ENCODE data around the gene BAZ2B.
A peak's percentile ranks its signal among the peaks of the same experiment; 100 is the strongest.

Gene BAZ2B

DNA sequence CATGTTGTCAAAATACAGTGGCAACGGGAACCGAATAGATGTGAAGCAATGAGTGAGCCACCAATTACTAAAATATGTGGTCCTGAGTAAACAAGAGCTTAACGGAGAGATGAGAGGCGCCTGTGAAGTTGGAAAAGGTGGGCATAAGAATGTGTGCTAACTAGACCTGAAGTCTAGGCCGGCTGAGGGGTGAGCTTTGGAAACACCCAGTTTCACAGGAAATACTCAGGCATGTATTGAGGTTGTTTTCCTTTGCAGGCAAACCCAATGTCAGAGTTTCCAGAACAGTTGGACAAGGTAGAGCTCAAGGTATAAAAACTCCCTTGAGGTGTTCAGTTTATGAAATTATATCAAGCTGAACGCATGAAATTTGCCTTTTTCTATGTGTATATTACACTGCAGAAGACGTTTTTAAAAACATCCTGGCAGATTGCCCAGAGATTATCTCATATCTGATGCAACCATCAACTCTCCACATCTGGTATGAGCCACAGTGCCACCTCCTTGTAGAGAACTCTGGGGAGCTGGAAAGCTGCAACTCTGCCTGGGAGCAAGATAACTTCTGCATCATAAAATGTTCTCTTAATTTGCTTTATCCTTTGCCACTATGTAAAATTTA is 325.9 kb downstream of the BAZ2B start:
- Histone ChIP-seq H3K27me3 (replicated peaks; ENCODE audit: insufficient read depth, low read length) (no peaks in the 10 kb centered on the region), H3K4me3 (ENCODE audit: low read length) (0 out of 2 replicates have a peak overlapping the region, but pooled peaks have one; percentile 5), H3K36me3 (replicated peaks; ENCODE audit: insufficient read depth, low read length) (no peaks in the 10 kb centered on the region), H3F3A (ENCODE audit: insufficient read depth, low read length) (peaks cover 3% of the 10 kb centered on the region), H4K20me1 (ENCODE audit: insufficient read depth, low read length) (no peaks in the 10 kb centered on the region), H3K79me2 (ENCODE audit: low read length) (peaks cover 10% of the 10 kb centered on the region), H3K9me2 (replicated peaks; ENCODE audit: insufficient read depth, low read length) (no peaks in the 10 kb centered on the region), H2AFZ (ENCODE audit: low read length) (peak overlapping the region; percentile 50; the same call in 1 of the 2 replicates), H3K9ac (ENCODE audit: low read length) (no peak overlapping the region), H3K4me2 (ENCODE audit: low read depth, low read length) (peak overlapping the region; percentile 49; the same call in 1 of the 2 replicates), H3K4me1 (ENCODE audit: low read length) (peaks cover 21% of the 10 kb centered on the region), H3K9me3 (replicated peaks; ENCODE audit: insufficient read depth, low read length) (no peaks in the 10 kb centered on the region), H3K27ac (ENCODE audit: low read length) (peak overlapping the region; percentile 11; the same call in 1 of the 2 replicates)
- DNase-seq: peak; percentile 53
- TF ChIP-seq EZH2 (optimal IDR thresholded peaks at IDR 0.05; ENCODE audit: low read depth, low read length) (no peak), CTCF (IDR thresholded peaks at IDR 0.05; ENCODE audit: low read length) (no peak), EZH2phosphoT487 (IDR thresholded peaks at IDR 0.05; ENCODE audit: low read length) (no peak)

DNA sequence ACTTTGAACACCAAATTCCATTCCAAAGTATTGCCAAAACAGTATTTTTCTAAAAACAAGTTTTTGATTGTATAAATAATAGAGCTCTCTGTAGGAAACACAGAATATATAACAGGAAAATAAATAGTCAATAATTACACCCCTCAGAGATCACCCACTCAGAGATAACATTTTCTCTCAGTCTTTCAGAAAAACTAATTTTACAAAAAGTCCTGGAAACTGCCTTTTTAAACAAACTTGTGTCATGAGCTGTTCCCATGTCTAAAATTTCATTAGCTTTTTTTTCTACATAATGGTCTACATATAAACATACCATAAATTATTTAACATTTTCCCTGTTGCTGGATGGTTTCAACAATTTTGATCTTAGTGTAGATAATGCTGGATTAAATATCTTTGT is 328.6 kb downstream of the BAZ2B start:
- no peak for DNase-seq
- peaks cover 22% of the 10 kb centered on the region for H3K4me1 ChIP-seq (ENCODE audit: low read length)
- H3K4me3 ChIP-seq (ENCODE audit: low read length): no peak overlapping the region
- no peaks in the 10 kb centered on the region for H3K9me2 ChIP-seq (replicated peaks; ENCODE audit: insufficient read depth, low read length)
- peaks cover 3% of the 10 kb centered on the region for H3F3A ChIP-seq (ENCODE audit: insufficient read depth, low read length)
- no peaks in the 10 kb centered on the region for H4K20me1 ChIP-seq (ENCODE audit: insufficient read depth, low read length)
- TF ChIP-seq EZH2phosphoT487 (IDR thresholded peaks at IDR 0.05; ENCODE audit: low read length) (no peak), CTCF (IDR thresholded peaks at IDR 0.05; ENCODE audit: low read length) (no peak), EZH2 (optimal IDR thresholded peaks at IDR 0.05; ENCODE audit: low read depth, low read length) (no peak)
- no peak overlapping the region for H3K9ac ChIP-seq (ENCODE audit: low read length)
- H3K9me3 ChIP-seq (replicated peaks; ENCODE audit: insufficient read depth, low read length): no peaks in the 10 kb centered on the region
- H3K27me3 ChIP-seq (replicated peaks; ENCODE audit: insufficient read depth, low read length): no peaks in the 10 kb centered on the region
- no peak overlapping the region for H3K27ac ChIP-seq (ENCODE audit: low read length)
- peaks cover 34% of the 10 kb centered on the region for H3K79me2 ChIP-seq (ENCODE audit: low read length)
- H3K4me2 ChIP-seq (ENCODE audit: low read depth, low read length): peak overlapping the region; percentile 95; the same call in 1 of the 2 replicates
- H3K36me3 ChIP-seq (replicated peaks; ENCODE audit: insufficient read depth, low read length): no peaks in the 10 kb centered on the region
- no peak overlapping the region for H2AFZ ChIP-seq (ENCODE audit: low read length)

- Histone ChIP-seq H3K4me3 (ENCODE audit: low read length) (peak overlapping the region; percentile 89), H3K79me2 (ENCODE audit: low read length) (peaks cover 38% of the 10 kb centered on the region)
- no peak for TF ChIP-seq EZH2 (optimal IDR thresholded peaks at IDR 0.05; ENCODE audit: low read depth, low read length)
- no peak for TF ChIP-seq EZH2phosphoT487 (IDR thresholded peaks at IDR 0.05; ENCODE audit: low read length)
- TF ChIP-seq CTCF (IDR thresholded peaks at IDR 0.05; ENCODE audit: low read length): no peak
These were observed 329.5 kb downstream of the BAZ2B start for GRCh38 chr2:159286709-159287441.

More at GRCh38 chr2:159286709-159287441, 329.5 kb downstream of the BAZ2B start:
- peak overlapping the region; percentile 74 for H3K9ac ChIP-seq (ENCODE audit: low read length)
- peak overlapping the region; percentile 92 for H2AFZ ChIP-seq (ENCODE audit: low read length)
- H3K9me3 ChIP-seq (replicated peaks; ENCODE audit: insufficient read depth, low read length): no peaks in the 10 kb centered on the region
- H3K4me1 ChIP-seq (ENCODE audit: low read length): peaks cover 27% of the 10 kb centered on the region
- peaks cover 3% of the 10 kb centered on the region for H3F3A ChIP-seq (ENCODE audit: insufficient read depth, low read length)
- H3K9me2 ChIP-seq (replicated peaks; ENCODE audit: insufficient read depth, low read length): no peaks in the 10 kb centered on the region
- DNase-seq: peak; percentile 99
- peak overlapping the region; percentile 74; the same call in 1 of the 2 replicates for H3K27ac ChIP-seq (ENCODE audit: low read length)
- no peaks in the 10 kb centered on the region for H3K27me3 ChIP-seq (replicated peaks; ENCODE audit: insufficient read depth, low read length)
- no peaks in the 10 kb centered on the region for H4K20me1 ChIP-seq (ENCODE audit: insufficient read depth, low read length)
- peak overlapping the region; percentile 95 for H3K4me2 ChIP-seq (ENCODE audit: low read depth, low read length)
- no peaks in the 10 kb centered on the region for H3K36me3 ChIP-seq (replicated peaks; ENCODE audit: insufficient read depth, low read length)

Data from MM.1S (cell line).